GM19023 (cell line): ENCODE results near the gene FAM168A.

Experiments used
- ATAC-seq: cut with Tn5 transposase; IDR thresholded peaks from one replicate; pipeline ENCODE4 v1.9.1; 2021; ENCODE audit warnings: mild to moderate bottlenecking, moderate library complexity; ENCODE audit not compliant: unreplicated experiment

The FAM168A gene

GRCh38 chr11:73350908-73351636 lies 246.8 kb downstream of the FAM168A start:
- no peak for ATAC-seq
